DOHH2 (cell line): Measurements from ENCODE around the gene AGR2.

Experiments
- CTCF ChIP-seq: fragments of 200-600 bp; sonication (generic); IDR thresholded peaks from one replicate; pipeline ENCODE4 v1.5.1; 2014; ENCODE audit warnings: antibody characterized with exemption, mild to moderate bottlenecking, low read depth, low read length; ENCODE audit not compliant: poor library complexity, severe bottlenecking
- EZH2phosphoT487 ChIP-seq: fragments of 200-600 bp; sonication (generic); IDR thresholded peaks from 2 replicates; pipeline ENCODE4 v1.6.1; 2017; ENCODE audit warnings: borderline replicate concordance, mild to moderate bottlenecking, antibody characterized with exemption, low read length, moderate library complexity, mixed read lengths

- no peak for TF ChIP-seq CTCF
- TF ChIP-seq EZH2phosphoT487, result no peak
Observed at GRCh38 chr7:16826060-16826459, 21.3 kb upstream of the AGR2 start.
